GM21576 (cell line): ENCODE results near the gene CDYL2.

Source experiments
- ATAC-seq: cut with Tn5 transposase; IDR thresholded peaks from one replicate; pipeline ENCODE4 v1.9.1; 2021; ENCODE audit warnings: mild to moderate bottlenecking, moderate library complexity; ENCODE audit not compliant: unreplicated experiment

The CDYL2 gene

GRCh38 chr16:80710918-80711317 lies 93.5 kb downstream of the CDYL2 start:
- no peak for ATAC-seq

GRCh38 chr16:80708823-80709222 lies 95.6 kb downstream of the CDYL2 start:
- ATAC-seq, result no peak

- ATAC-seq, result no peak
Measured at GRCh38 chr16:80707686-80708085, 96.7 kb downstream of the CDYL2 start.

- no peak for ATAC-seq
Measured at GRCh38 chr16:80705596-80705995, 98.8 kb downstream of the CDYL2 start.

GRCh38 chr16:80704751-80705505 lies 99.5 kb downstream of the CDYL2 start:
- ATAC-seq, result no peak

GRCh38 chr16:80703131-80704071 lies 101.0 kb downstream of the CDYL2 start:
- no peak for ATAC-seq

GRCh38 chr16:80702696-80703095 lies 101.7 kb downstream of the CDYL2 start:
- no peak for ATAC-seq

- ATAC-seq, result no peak
Measured at GRCh38 chr16:80700558-80700957, 103.8 kb downstream of the CDYL2 start.

GRCh38 chr16:80695020-80695419 lies 109.4 kb downstream of the CDYL2 start:
- ATAC-seq, result no peak

GRCh38 chr16:80693553-80693952 lies 110.8 kb downstream of the CDYL2 start:
- ATAC-seq, result no peak

- no peak for ATAC-seq
Measured at GRCh38 chr16:80692270-80692669, 112.1 kb downstream of the CDYL2 start.

- no peak for ATAC-seq
Measured at GRCh38 chr16:80691111-80691741, 113.2 kb downstream of the CDYL2 start.

- no peak for ATAC-seq
Measured at GRCh38 chr16:80689487-80689886, 114.9 kb downstream of the CDYL2 start.

GRCh38 chr16:80687606-80688005 lies 116.8 kb downstream of the CDYL2 start:
- no peak for ATAC-seq

- ATAC-seq, result no peak
Measured at GRCh38 chr16:80684906-80685305, 119.5 kb downstream of the CDYL2 start.

GRCh38 chr16:80684136-80684765 lies 120.1 kb downstream of the CDYL2 start:
- ATAC-seq, result no peak

- ATAC-seq, result no peak
Measured at GRCh38 chr16:80683646-80684045, 120.8 kb downstream of the CDYL2 start.

- ATAC-seq, result no peak
Measured at GRCh38 chr16:80682421-80683070, 121.9 kb downstream of the CDYL2 start.

GRCh38 chr16:80681436-80681835 lies 123.0 kb downstream of the CDYL2 start:
- no peak for ATAC-seq

GRCh38 chr16:80680839-80681238 lies 123.6 kb downstream of the CDYL2 start:
- no peak for ATAC-seq

- ATAC-seq, result no peak
Measured at GRCh38 chr16:80680046-80680445, 124.4 kb downstream of the CDYL2 start.
